Ishikawa (cell line): ENCODE data around the gene AAGAB.
A peak's percentile ranks its signal among the peaks of the same experiment; 100 is the strongest.

Source experiments
- CEBPB ChIP-seq: IDR thresholded peaks from 2 replicates; pipeline ENCODE4 v1.6.1; 2012
- FOXM1 ChIP-seq: IDR thresholded peaks from 2 replicates; pipeline ENCODE4 v1.6.1; 2012; ENCODE audit warnings: low read depth, borderline replicate concordance
- RAD21 ChIP-seq: IDR thresholded peaks from 2 replicates; pipeline ENCODE4 v1.6.1; 2012; ENCODE audit warnings: low read depth
- REST ChIP-seq: IDR thresholded peaks from 2 replicates; pipeline ENCODE4 v1.6.1; 2012; ENCODE audit warnings: low read depth, mild to moderate bottlenecking
- TAF1 ChIP-seq: IDR thresholded peaks from 2 replicates; pipeline ENCODE4 v1.6.1; 2012; ENCODE audit warnings: low read depth, mild to moderate bottlenecking

DNA sequence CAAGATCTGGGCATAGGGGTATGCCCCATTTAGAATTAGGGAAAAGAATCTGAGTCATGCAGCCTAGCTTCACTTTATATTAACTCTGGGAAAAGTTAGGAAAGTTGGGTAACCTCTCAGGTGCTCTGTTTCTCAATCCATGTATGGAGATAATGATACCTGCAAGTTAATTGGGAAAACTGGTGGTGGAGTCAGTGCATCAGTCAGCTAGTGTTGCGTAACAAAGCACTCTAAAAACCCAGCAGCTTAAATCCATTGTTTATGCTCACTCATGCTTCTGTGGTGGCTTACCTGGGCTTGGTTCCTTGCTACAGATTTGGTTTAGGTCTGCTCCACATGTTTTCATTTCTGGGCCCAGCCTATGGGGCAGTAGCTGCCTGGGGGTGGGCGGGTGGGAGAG, 98.0 kb downstream of the AAGAB start:
- TF ChIP-seq CEBPB (peak; percentile 78), RAD21 (no peak), REST (no peak), FOXM1 (no peak), TAF1 (no peak)
